SK-N-SH treated with all-trans-retinoic acid at 6 μM for 48 hours (cell line): ENCODE data around the gene MYPN.

Source experiments
- ESRRG ChIP-seq: fragments of 250-450 bp; sonication (Bioruptor Pico); IDR thresholded peaks from 2 replicates; pipeline ENCODE4 v1.6.1; 2021; ENCODE audit warnings: mild to moderate bottlenecking
- GLIS3 ChIP-seq: fragments of 250-450 bp; sonication (Bioruptor Pico); IDR thresholded peaks from 2 replicates; pipeline ENCODE4 v1.5.0; 2020; ENCODE audit warnings: mild to moderate bottlenecking, moderate library complexity
- OSR1 ChIP-seq: fragments of 250-450 bp; sonication (Bioruptor Pico); IDR thresholded peaks from 2 replicates; pipeline ENCODE4 v1.8.0; 2022; ENCODE audit warnings: moderate library complexity, mild to moderate bottlenecking, inconsistent platforms
- PPARA ChIP-seq: fragments of 250-450 bp; sonication (Bioruptor Pico); IDR thresholded peaks from 2 replicates; pipeline ENCODE4 v1.5.0; 2020; ENCODE audit warnings: mild to moderate bottlenecking, borderline replicate concordance
- SNAI2 ChIP-seq: fragments of 250-450 bp; sonication (Bioruptor Pico); IDR thresholded peaks from 2 replicates; pipeline ENCODE4 v1.5.0; 2020; ENCODE audit warnings: mild to moderate bottlenecking, moderate library complexity
- TCF4 ChIP-seq: fragments of 250-450 bp; sonication (Bioruptor Pico); IDR thresholded peaks from 2 replicates; pipeline ENCODE4 v1.8.0; 2021; ENCODE audit warnings: mild to moderate bottlenecking, moderate library complexity, borderline replicate concordance
- ZNF565 ChIP-seq: fragments of 450-650 bp; formaldehyde crosslinking; conservative IDR thresholded peaks from 2 replicates; pipeline ENCODE4 v1.5.0; 2020; ENCODE audit warnings: low read depth, mild to moderate bottlenecking, moderate library complexity
- TF ChIP-seq, protein P1 (sequence below): fragments of 250-450 bp; sonication (Bioruptor Pico); IDR thresholded peaks from 2 replicates; pipeline ENCODE4 v1.8.0; 2020; ENCODE audit warnings: mild to moderate bottlenecking, moderate library complexity, borderline replicate concordance
- TF ChIP-seq, protein P2 (sequence below): fragments of 250-450 bp; sonication (Bioruptor Pico); IDR thresholded peaks from 2 replicates; pipeline ENCODE4 v1.5.1; 2021; ENCODE audit warnings: mild to moderate bottlenecking, moderate library complexity
- TF ChIP-seq, protein P3 (sequence below): fragments of 250-450 bp; sonication (Bioruptor Pico); IDR thresholded peaks from 2 replicates; pipeline ENCODE4 v1.8.0; 2021; ENCODE audit warnings: low read depth, mild to moderate bottlenecking, moderate library complexity, borderline replicate concordance

DNA sequence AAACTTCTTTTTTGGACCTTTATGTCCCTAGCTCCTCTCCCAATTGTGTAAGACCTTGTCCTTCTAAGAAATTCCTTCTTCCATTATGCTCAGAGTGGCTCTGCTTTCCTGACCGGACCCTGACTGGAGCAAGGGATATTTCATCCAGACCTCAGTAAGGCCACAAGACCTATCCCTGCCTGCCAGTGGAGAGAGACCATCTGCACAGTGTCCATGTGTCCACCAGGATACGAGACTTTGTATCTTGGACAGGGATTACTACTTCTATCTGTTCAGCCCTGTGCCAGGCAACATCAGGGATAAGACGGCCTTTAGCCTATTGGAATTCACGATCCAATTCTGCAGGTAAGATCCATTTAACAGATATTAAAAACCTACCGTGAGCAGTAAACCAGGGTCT, 129.8 kb downstream of the MYPN start:
- no peak for TF ChIP-seq TCF4 (CRISPR knock-in tag)
- TF ChIP-seq GLIS3 (CRISPR knock-in tag) = no peak
- no peak for TF ChIP-seq ESRRG (CRISPR knock-in tag)
- TF ChIP-seq, protein P1, sequence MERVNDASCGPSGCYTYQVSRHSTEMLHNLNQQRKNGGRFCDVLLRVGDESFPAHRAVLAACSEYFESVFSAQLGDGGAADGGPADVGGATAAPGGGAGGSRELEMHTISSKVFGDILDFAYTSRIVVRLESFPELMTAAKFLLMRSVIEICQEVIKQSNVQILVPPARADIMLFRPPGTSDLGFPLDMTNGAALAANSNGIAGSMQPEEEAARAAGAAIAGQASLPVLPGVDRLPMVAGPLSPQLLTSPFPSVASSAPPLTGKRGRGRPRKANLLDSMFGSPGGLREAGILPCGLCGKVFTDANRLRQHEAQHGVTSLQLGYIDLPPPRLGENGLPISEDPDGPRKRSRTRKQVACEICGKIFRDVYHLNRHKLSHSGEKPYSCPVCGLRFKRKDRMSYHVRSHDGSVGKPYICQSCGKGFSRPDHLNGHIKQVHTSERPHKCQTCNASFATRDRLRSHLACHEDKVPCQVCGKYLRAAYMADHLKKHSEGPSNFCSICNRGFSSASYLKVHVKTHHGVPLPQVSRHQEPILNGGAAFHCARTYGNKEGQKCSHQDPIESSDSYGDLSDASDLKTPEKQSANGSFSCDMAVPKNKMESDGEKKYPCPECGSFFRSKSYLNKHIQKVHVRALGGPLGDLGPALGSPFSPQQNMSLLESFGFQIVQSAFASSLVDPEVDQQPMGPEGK (CRISPR knock-in tag) = no peak
- no peak for TF ChIP-seq PPARA (CRISPR knock-in tag)
- TF ChIP-seq, protein P2, sequence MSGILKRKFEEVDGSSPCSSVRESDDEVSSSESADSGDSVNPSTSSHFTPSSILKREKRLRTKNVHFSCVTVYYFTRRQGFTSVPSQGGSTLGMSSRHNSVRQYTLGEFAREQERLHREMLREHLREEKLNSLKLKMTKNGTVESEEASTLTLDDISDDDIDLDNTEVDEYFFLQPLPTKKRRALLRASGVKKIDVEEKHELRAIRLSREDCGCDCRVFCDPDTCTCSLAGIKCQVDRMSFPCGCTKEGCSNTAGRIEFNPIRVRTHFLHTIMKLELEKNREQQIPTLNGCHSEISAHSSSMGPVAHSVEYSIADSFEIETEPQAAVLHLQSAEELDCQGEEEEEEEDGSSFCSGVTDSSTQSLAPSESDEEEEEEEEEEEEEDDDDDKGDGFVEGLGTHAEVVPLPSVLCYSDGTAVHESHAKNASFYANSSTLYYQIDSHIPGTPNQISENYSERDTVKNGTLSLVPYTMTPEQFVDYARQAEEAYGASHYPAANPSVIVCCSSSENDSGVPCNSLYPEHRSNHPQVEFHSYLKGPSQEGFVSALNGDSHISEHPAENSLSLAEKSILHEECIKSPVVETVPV (CRISPR knock-in tag) = no peak
- TF ChIP-seq ZNF565 = no peak
- no peak for TF ChIP-seq SNAI2 (CRISPR knock-in tag)
- TF ChIP-seq, protein P3, sequence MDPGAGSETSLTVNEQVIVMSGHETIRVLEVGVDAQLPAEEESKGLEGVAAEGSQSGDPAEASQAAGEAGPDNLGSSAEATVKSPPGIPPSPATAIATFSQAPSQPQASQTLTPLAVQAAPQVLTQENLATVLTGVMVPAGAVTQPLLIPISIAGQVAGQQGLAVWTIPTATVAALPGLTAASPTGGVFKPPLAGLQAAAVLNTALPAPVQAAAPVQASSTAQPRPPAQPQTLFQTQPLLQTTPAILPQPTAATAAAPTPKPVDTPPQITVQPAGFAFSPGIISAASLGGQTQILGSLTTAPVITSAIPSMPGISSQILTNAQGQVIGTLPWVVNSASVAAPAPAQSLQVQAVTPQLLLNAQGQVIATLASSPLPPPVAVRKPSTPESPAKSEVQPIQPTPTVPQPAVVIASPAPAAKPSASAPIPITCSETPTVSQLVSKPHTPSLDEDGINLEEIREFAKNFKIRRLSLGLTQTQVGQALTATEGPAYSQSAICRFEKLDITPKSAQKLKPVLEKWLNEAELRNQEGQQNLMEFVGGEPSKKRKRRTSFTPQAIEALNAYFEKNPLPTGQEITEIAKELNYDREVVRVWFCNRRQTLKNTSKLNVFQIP (CRISPR knock-in tag) = no peak
- TF ChIP-seq OSR1 = no peak
